ENCODE data around the gene FBL. TPM values are rescaled to one million over a fixed set of nuclear protein-coding genes. Genes with fewer than 3 reads are reported as not detected.

The FBL gene
- total and polyA plus RNA-seq, 5 experiments from 2014 or later = 231 to 365 (median 246) TPM

GRCh38 chr19:39873385-39873784, 27.2 kb upstream of the FBL start:
- POLR2A ChIA-PET = no interaction called here
- no peak overlapping the region for H3K27ac Mint-ChIP-seq
- H3K9me3 Mint-ChIP-seq = no peaks in the 10 kb centered on the region
- H3K4me3 Mint-ChIP-seq = no peak overlapping the region
- peaks cover 0 to 8% (median 0%) of the 10 kb centered on the region in 4 donors for H3K4me1 Mint-ChIP-seq
- ATAC-seq (no peak), DNase-seq (no peak)
- peaks cover 3 to 71% (median 9%) of the 10 kb centered on the region in 3 donors for H3K36me3 Mint-ChIP-seq
- H3K27me3 Mint-ChIP-seq = no peaks in the 10 kb centered on the region

GRCh38 chr19:39871886-39872866, 26.0 kb upstream of the FBL start:
- peaks cover 0 to 75% (median 11%) of the 10 kb centered on the region in 3 donors for H3K36me3 Mint-ChIP-seq
- no peaks in the 10 kb centered on the region for H3K27me3 Mint-ChIP-seq
- peaks cover 0 to 6% (median 0%) of the 10 kb centered on the region in 4 donors for H3K4me1 Mint-ChIP-seq
- H3K4me3 Mint-ChIP-seq = no peak overlapping the region
- POLR2A ChIA-PET = interaction anchor here (1.1 kb wide), 1 partner anchor 105 kb away, joined by 4 read pairs; no protein-coding TSS in a partner anchor
- H3K9me3 Mint-ChIP-seq = no peaks in the 10 kb centered on the region
- no peak for DNase-seq
- H3K27ac Mint-ChIP-seq = peak overlapping the region in 1 of 10 donors; percentile 3
- no peak for ATAC-seq

- no peak for DNase-seq
- no peaks in the 10 kb centered on the region for H3K9me3 Mint-ChIP-seq
- peaks cover 0 to 6% (median 0%) of the 10 kb centered on the region in 4 donors for H3K4me1 Mint-ChIP-seq
- H3K27ac Mint-ChIP-seq = peak overlapping the region in 3 of 10 donors; percentile 59 to 79 (median 76)
- H3K36me3 Mint-ChIP-seq = peaks cover 0 to 80% (median 15%) of the 10 kb centered on the region in 3 donors
- POLR2A ChIA-PET = interaction anchor here (0.6 to 1.1 kb wide), 2 partner anchors 64 to 106 kb away, joined by 3 to 4 read pairs; no protein-coding TSS in a partner anchor
- no peaks in the 10 kb centered on the region for H3K27me3 Mint-ChIP-seq
- H3K4me3 Mint-ChIP-seq = no peak overlapping the region
- no peak for ATAC-seq
These were observed 25.2 kb upstream of the FBL start for GRCh38 chr19:39871362-39871761.

- ATAC-seq (no peak), DNase-seq (no peak)
- no peaks in the 10 kb centered on the region for H3K27me3 Mint-ChIP-seq
- H3K36me3 Mint-ChIP-seq = peaks cover 0 to 84% (median 23%) of the 10 kb centered on the region in 3 donors
- H3K4me3 Mint-ChIP-seq = no peak overlapping the region
- POLR2A ChIA-PET = interaction anchor here (0.6 kb wide), 1 partner anchor 65 kb away, joined by 3 read pairs; no protein-coding TSS in a partner anchor
- peaks cover 0 to 6% (median 0%) of the 10 kb centered on the region in 4 donors for H3K4me1 Mint-ChIP-seq
- peak overlapping the region in 1 of 10 donors; percentile 75 for H3K27ac Mint-ChIP-seq
- no peaks in the 10 kb centered on the region for H3K9me3 Mint-ChIP-seq
These were observed 24.2 kb upstream of the FBL start for GRCh38 chr19:39870171-39870971.

GRCh38 chr19:39867952-39868351, 21.8 kb upstream of the FBL start:
- H3K27ac Mint-ChIP-seq = peak overlapping the region in 1 of 10 donors; percentile 74
- POLR2A ChIA-PET = no interaction called here
- peaks cover 7 to 88% (median 21%) of the 10 kb centered on the region in 3 donors for H3K36me3 Mint-ChIP-seq
- no peak for DNase-seq
- peaks cover 0 to 8% (median 0%) of the 10 kb centered on the region in 4 donors for H3K4me1 Mint-ChIP-seq
- H3K9me3 Mint-ChIP-seq = no peaks in the 10 kb centered on the region
- no peak overlapping the region for H3K4me3 Mint-ChIP-seq
- H3K27me3 Mint-ChIP-seq = no peaks in the 10 kb centered on the region
- ATAC-seq = no peak

GRCh38 chr19:39867133-39867532, 21.0 kb upstream of the FBL start:
- Mint-ChIP-seq H3K4me1 (peaks cover 0 to 9% (median 0%) of the 10 kb centered on the region in 4 donors), H3K27me3 (no peaks in the 10 kb centered on the region), H3K9me3 (no peaks in the 10 kb centered on the region), H3K4me3 (no peak overlapping the region), H3K27ac (peak overlapping the region in 1 of 10 donors; percentile 74), H3K36me3 (peaks cover 9 to 87% (median 21%) of the 10 kb centered on the region in 3 donors)
- no peak for ATAC-seq
- POLR2A ChIA-PET = no interaction called here
- no peak for DNase-seq

- DNase-seq (no peak), ATAC-seq (no peak)
- H3K4me3 Mint-ChIP-seq = no peak overlapping the region
- peaks cover 0 to 7% (median 0%) of the 10 kb centered on the region in 4 donors for H3K4me1 Mint-ChIP-seq
- no peaks in the 10 kb centered on the region for H3K9me3 Mint-ChIP-seq
- peak overlapping the region in 3 of 10 donors; percentile 12 to 74 (median 24) for H3K27ac Mint-ChIP-seq
- peaks cover 9 to 86% (median 19%) of the 10 kb centered on the region in 3 donors for H3K36me3 Mint-ChIP-seq
- no peaks in the 10 kb centered on the region for H3K27me3 Mint-ChIP-seq
- POLR2A ChIA-PET = no interaction called here
These were observed 19.8 kb upstream of the FBL start for GRCh38 chr19:39865953-39866352.

- Mint-ChIP-seq H3K9me3 (no peaks in the 10 kb centered on the region), H3K4me1 (peaks cover 0 to 7% (median 0%) of the 10 kb centered on the region in 4 donors), H3K4me3 (no peak overlapping the region), H3K27ac (peak overlapping the region in 2 of 10 donors; percentile 74 to 83), H3K27me3 (no peaks in the 10 kb centered on the region), H3K36me3 (peaks cover 9 to 87% (median 19%) of the 10 kb centered on the region in 3 donors)
- ATAC-seq (no peak), DNase-seq (no peak)
- POLR2A ChIA-PET = no interaction called here
These were observed 19.0 kb upstream of the FBL start for GRCh38 chr19:39865186-39865585.

- DNase-seq (no peak), ATAC-seq (no peak)
- peaks cover 0 to 7% (median 0%) of the 10 kb centered on the region in 4 donors for H3K4me1 Mint-ChIP-seq
- no peaks in the 10 kb centered on the region for H3K9me3 Mint-ChIP-seq
- H3K4me3 Mint-ChIP-seq = no peak overlapping the region
- peak overlapping the region in 2 of 10 donors; percentile 41 to 76 for H3K27ac Mint-ChIP-seq
- POLR2A ChIA-PET = interaction anchor here (0.7 kb wide), 1 partner anchor 131 kb away, joined by 4 read pairs; no protein-coding TSS in a partner anchor
- peaks cover 9 to 77% (median 19%) of the 10 kb centered on the region in 3 donors for H3K36me3 Mint-ChIP-seq
- H3K27me3 Mint-ChIP-seq = no peaks in the 10 kb centered on the region
These were observed 17.9 kb upstream of the FBL start for GRCh38 chr19:39864118-39864517.

- Mint-ChIP-seq H3K36me3 (peaks cover 0 to 23% (median 4%) of the 10 kb centered on the region in 3 donors), H3K4me3 (peak overlapping the region in 1 of 10 donors; percentile 6), H3K9me3 (no peaks in the 10 kb centered on the region), H3K27me3 (peaks cover 0 to 2% (median 0%) of the 10 kb centered on the region in 5 donors), H3K4me1 (peaks cover 0 to 3% (median 0%) of the 10 kb centered on the region in 4 donors), H3K27ac (peak overlapping the region in 3 of 10 donors; percentile 34 to 91 (median 80))
- POLR2A ChIA-PET = no interaction called here
- no peak for DNase-seq
- ATAC-seq = peak in 1 of 2 donors; percentile 33
These were observed 12.4 kb upstream of the FBL start for GRCh38 chr19:39858541-39858940.

- POLR2A ChIA-PET = interaction anchor here (0.7 kb wide), 1 partner anchor 127 kb away, joined by 5 read pairs; no protein-coding TSS in a partner anchor
- Mint-ChIP-seq H3K4me1 (peaks cover 0 to 2% (median 0%) of the 10 kb centered on the region in 4 donors), H3K27me3 (peaks cover 0 to 2% (median 0%) of the 10 kb centered on the region in 5 donors), H3K9me3 (no peaks in the 10 kb centered on the region), H3K27ac (no peak overlapping the region), H3K4me3 (no peak overlapping the region), H3K36me3 (no peaks in the 10 kb centered on the region)
- no peak for DNase-seq
- ATAC-seq = no peak
These were observed 6.7 kb upstream of the FBL start for GRCh38 chr19:39852882-39853281.

GRCh38 chr19:39850892-39851291, 4.7 kb upstream of the FBL start:
- Mint-ChIP-seq H3K27me3 (peaks cover 0 to 2% (median 0%) of the 10 kb centered on the region in 5 donors), H3K4me1 (peaks cover 9 to 15% (median 10%) of the 10 kb centered on the region in 4 donors), H3K36me3 (no peaks in the 10 kb centered on the region), H3K9me3 (no peaks in the 10 kb centered on the region), H3K27ac (no peak overlapping the region), H3K4me3 (no peak overlapping the region)
- POLR2A ChIA-PET = no interaction called here
- DNase-seq = no peak
- no peak for ATAC-seq

Data from naive thymus-derived CD8-positive, alpha-beta T cell (primary cell).